CD4-positive, alpha-beta T cell treated with Interleukin-12 subunit alpha and Interleukin-12 subunit beta, for 1 hour (primary cell): ENCODE measurements around the gene CLASP1.
"Not testable (repeated sequence)": the region's sequence is repeated elsewhere in the genome, so short reads cannot be mapped to it uniquely, and the experiment has no call there.

Source experiments
- DNase-seq: peaks from one replicate; pipeline ENCODE4 v3.0.0-alpha.2; 2020

Gene CLASP1

GRCh38 chr2:121340926-121341325 lies 308.3 kb downstream of the CLASP1 start:
- DNase-seq = no peak

- no peak for DNase-seq
These were observed 311.0 kb downstream of the CLASP1 start for GRCh38 chr2:121338281-121338680.

GRCh38 chr2:121336528-121337294 lies 312.6 kb downstream of the CLASP1 start:
- no peak for DNase-seq

- DNase-seq = no peak
These were observed 313.7 kb downstream of the CLASP1 start for GRCh38 chr2:121335294-121336290.

GRCh38 chr2:121334581-121335293 lies 314.5 kb downstream of the CLASP1 start:
- no peak for DNase-seq

- DNase-seq = no peak
These were observed 315.3 kb downstream of the CLASP1 start for GRCh38 chr2:121333834-121334558.

GRCh38 chr2:121333231-121333630 lies 316.0 kb downstream of the CLASP1 start:
- no peak for DNase-seq

- not testable (repeated sequence) for DNase-seq
These were observed 317.9 kb downstream of the CLASP1 start for GRCh38 chr2:121331324-121331723.

- DNase-seq = no peak
These were observed 318.3 kb downstream of the CLASP1 start for GRCh38 chr2:121330921-121331320.

GRCh38 chr2:121329786-121330185 lies 319.5 kb downstream of the CLASP1 start:
- DNase-seq = no peak

- no peak for DNase-seq
These were observed 322.6 kb downstream of the CLASP1 start for GRCh38 chr2:121326628-121327027.

- DNase-seq = no peak
These were observed 324.7 kb downstream of the CLASP1 start for GRCh38 chr2:121324601-121325000.

GRCh38 chr2:121321476-121321875 lies 327.8 kb downstream of the CLASP1 start:
- DNase-seq = no peak

GRCh38 chr2:121319941-121320340 lies 329.3 kb downstream of the CLASP1 start:
- no peak for DNase-seq

- DNase-seq = no peak
These were observed 332.3 kb downstream of the CLASP1 start for GRCh38 chr2:121316986-121317385.

GRCh38 chr2:121313701-121314100 lies 335.6 kb downstream of the CLASP1 start:
- not testable (repeated sequence) for DNase-seq

- no peak for DNase-seq
These were observed 339.5 kb downstream of the CLASP1 start for GRCh38 chr2:121309801-121310200.

- no peak for DNase-seq
These were observed 339.9 kb downstream of the CLASP1 start for GRCh38 chr2:121309323-121309722.

GRCh38 chr2:121307048-121307447 lies 342.2 kb downstream of the CLASP1 start:
- DNase-seq = no peak

GRCh38 chr2:121304941-121305340 lies 344.3 kb downstream of the CLASP1 start:
- DNase-seq = no peak

GRCh38 chr2:121303531-121304263 lies 345.6 kb downstream of the CLASP1 start:
- DNase-seq = no peak

GRCh38 chr2:121301190-121301589 lies 348.1 kb downstream of the CLASP1 start:
- DNase-seq = not testable (repeated sequence)
